GM12891 (cell line): ENCODE results near the gene BRINP2.

Source experiments
- DNase-seq: peaks from one replicate; pipeline ENCODE4 v3.0.0; 2011; ENCODE audit warnings: low spot score; ENCODE audit not compliant: insufficient read length
- FAIRE-seq: peaks from 2 replicates; lab custom pipeline; 2011; peaks lifted over from hg19 to GRCh38; lab: Jason Lieb, UNC
- PAX5 ChIP-seq: IDR thresholded peaks from 2 replicates; pipeline ENCODE4 v1.6.1; 2011; ENCODE audit warnings: low read length, moderate library complexity, mild to moderate bottlenecking; ENCODE audit not compliant: insufficient read depth, severe bottlenecking
- POLR2A ChIP-seq: IDR thresholded peaks from 2 replicates; pipeline ENCODE4 v1.6.1; 2011; ENCODE audit warnings: low read depth, low read length, control low read depth
- POLR2AphosphoS5 ChIP-seq: IDR thresholded peaks from 2 replicates; pipeline ENCODE4 v1.6.1; 2011; ENCODE audit warnings: low read depth, low read length, control low read depth
- POU2F2 ChIP-seq: IDR thresholded peaks from 2 replicates; pipeline ENCODE4 v1.6.1; 2011; ENCODE audit warnings: low read depth, mild to moderate bottlenecking, control low read depth, low read length, moderate library complexity
- SPI1 ChIP-seq: IDR thresholded peaks from 2 replicates; pipeline ENCODE4 v1.6.1; 2011; ENCODE audit warnings: low read depth, low read length, control low read depth
- TAF1 ChIP-seq: IDR thresholded peaks from 2 replicates; pipeline ENCODE4 v1.6.1; 2011; ENCODE audit warnings: low read depth, low read length, control low read depth

Gene BRINP2

GRCh38 chr1:177133977-177134538 lies 36.7 kb upstream of the BRINP2 start:
- FAIRE-seq (no peak), DNase-seq (no peak)
- no peak for TF ChIP-seq PAX5
- no peak for TF ChIP-seq POLR2A
- no peak for TF ChIP-seq TAF1
- no peak for TF ChIP-seq POLR2AphosphoS5
- TF ChIP-seq POU2F2, result no peak
- no peak for TF ChIP-seq SPI1

GRCh38 chr1:177135250-177135649 lies 35.5 kb upstream of the BRINP2 start:
- DNase-seq, result no peak
- TF ChIP-seq PAX5, result no peak
- no peak for TF ChIP-seq TAF1
- no peak for TF ChIP-seq SPI1
- no peak for FAIRE-seq

- TF ChIP-seq POLR2AphosphoS5 (no peak), TAF1 (no peak), POLR2A (no peak), SPI1 (no peak), PAX5 (no peak), POU2F2 (no peak)
- no peak for DNase-seq
Measured at GRCh38 chr1:177137814-177138213, 32.9 kb upstream of the BRINP2 start.

GRCh38 chr1:177138347-177138746 lies 32.4 kb upstream of the BRINP2 start:
- FAIRE-seq (no peak), DNase-seq (no peak)
- TF ChIP-seq POLR2A (no peak), POLR2AphosphoS5 (no peak), PAX5 (no peak), POU2F2 (no peak), SPI1 (no peak), TAF1 (no peak)

More at GRCh38 chr1:177137814-177138213, 32.9 kb upstream of the BRINP2 start:
- no peak for FAIRE-seq

- FAIRE-seq (no peak), DNase-seq (no peak)
- TF ChIP-seq POLR2A, result no peak
- no peak for TF ChIP-seq TAF1
- TF ChIP-seq POU2F2, result no peak
- TF ChIP-seq PAX5, result no peak
- TF ChIP-seq SPI1, result no peak
- TF ChIP-seq POLR2AphosphoS5, result no peak
Measured at GRCh38 chr1:177142010-177142409, 28.7 kb upstream of the BRINP2 start.

GRCh38 chr1:177142791-177143271 lies 27.9 kb upstream of the BRINP2 start:
- no peak for TF ChIP-seq TAF1
- no peak for TF ChIP-seq SPI1
- TF ChIP-seq PAX5, result no peak
- no peak for TF ChIP-seq POU2F2
- no peak for TF ChIP-seq POLR2A
- TF ChIP-seq POLR2AphosphoS5, result no peak
- no peak for FAIRE-seq
- DNase-seq, result no peak

- TF ChIP-seq POLR2A (no peak), POLR2AphosphoS5 (no peak), TAF1 (no peak), POU2F2 (no peak), SPI1 (no peak), PAX5 (no peak)
- DNase-seq (no peak), FAIRE-seq (no peak)
Measured at GRCh38 chr1:177145106-177146070, 25.4 kb upstream of the BRINP2 start.

- FAIRE-seq, result no peak
- TF ChIP-seq TAF1 (no peak), POU2F2 (no peak), SPI1 (no peak), PAX5 (no peak), POLR2AphosphoS5 (no peak), POLR2A (no peak)
- no peak for DNase-seq
Measured at GRCh38 chr1:177146499-177146898, 24.3 kb upstream of the BRINP2 start.

- FAIRE-seq, result no peak
- no peak for DNase-seq
- TF ChIP-seq TAF1 (no peak), POLR2A (no peak)
Measured at GRCh38 chr1:177162243-177162642, 8.5 kb upstream of the BRINP2 start.
